Activated CD4-positive, alpha-beta T cell treated with anti-CD3 and anti-CD28 coated beads, Interleukin-2, amount 50 U/mL, for 1 hour (primary cell): Measurements from ENCODE around the gene TPRA1.

Experiments
- DNase-seq: peaks from one replicate; pipeline ENCODE4 v3.0.0-alpha.2; 2020

The TPRA1 gene

DNA sequence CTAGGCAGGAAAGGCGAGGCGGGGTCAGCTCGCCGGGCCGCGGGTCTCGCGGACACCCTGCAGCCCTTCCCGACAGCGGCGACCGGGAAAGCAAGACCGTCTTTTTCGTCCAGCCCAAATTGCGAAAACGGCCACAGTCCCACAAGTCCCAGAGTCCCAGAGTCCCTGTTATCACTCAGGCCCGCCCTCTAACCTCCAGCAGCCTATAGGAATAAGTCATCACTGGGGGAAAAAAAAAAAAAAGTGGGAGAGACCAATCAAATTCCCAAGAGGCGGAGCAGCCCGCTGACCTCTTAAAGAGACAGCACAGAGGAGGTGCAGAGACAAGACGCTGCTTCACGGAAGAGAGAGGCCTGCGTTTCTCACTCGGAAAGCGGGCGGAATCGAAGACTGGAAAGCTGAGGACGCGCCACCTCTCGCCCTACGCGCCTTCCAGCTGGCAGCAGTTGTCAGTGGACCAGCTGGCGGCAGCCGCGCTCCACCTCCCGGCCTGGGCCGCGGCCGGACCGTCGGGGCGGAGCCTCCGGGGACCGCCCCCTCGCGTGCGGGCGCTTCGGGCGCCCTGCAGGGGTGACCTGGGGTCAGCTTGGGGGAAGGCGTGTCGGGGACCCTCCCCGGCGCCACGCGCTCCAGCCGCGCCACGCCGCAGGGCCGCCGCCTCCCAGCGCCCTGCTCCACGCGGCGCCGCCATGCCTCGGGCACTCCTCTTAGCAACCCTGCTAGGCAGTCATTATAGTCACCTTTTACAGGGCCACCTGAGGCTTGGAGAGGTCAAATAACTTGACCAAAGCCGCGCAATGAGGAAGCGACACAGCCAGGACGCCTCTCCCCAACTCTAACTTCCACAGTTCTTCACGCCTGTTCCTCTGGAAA lies at the start of gene TPRA1:
Gene TPRA1 (minus strand): TSS at position 141 of the 873 bp plus-strand sequence. CDS start 10,587 bp downstream, outside the sequence.
- DNase-seq, result peak; percentile 69

GRCh38 chr3:127640042-127640355 lies 49.5 kb upstream of the TPRA1 start:
- no peak for DNase-seq

DNA sequence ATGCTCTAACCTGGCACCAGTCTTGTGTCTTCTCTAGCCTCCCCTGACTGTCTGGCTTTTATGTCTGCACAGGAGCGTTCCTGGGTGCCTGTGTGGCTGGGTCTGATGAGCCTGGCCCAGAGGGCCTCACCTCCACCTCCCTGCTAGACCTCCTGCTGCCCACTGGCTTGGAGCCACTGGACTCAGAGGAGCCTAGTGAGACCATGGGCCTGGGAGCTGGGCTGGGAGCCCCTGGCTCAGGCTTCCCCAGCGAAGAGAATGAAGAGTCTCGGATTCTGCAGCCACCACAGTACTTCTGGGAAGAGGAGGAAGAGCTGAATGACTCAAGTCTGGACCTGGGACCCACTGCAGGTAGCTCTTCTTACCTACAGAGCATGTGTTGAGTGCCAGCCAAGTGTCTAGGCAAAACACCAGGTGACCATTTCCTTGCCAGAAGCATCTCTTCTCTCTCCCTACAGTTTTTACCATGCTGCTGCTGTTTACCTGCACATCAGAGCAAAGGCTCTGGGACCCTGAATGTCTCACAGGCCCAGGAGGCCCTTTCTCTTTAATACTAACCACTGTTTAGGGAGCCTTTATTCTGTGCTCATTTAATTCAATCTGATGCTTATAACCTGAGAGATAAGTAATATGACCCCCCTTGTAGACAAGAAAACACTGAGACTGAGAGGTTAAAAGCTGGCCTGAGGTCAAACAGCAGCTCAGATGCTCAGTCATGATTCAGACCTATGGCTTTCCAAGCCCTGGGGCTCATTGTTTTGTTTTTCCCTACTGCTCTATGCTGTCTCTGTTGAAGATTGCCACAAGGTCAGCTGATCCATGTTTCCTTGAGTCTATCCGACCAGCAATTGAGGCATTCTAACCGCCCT lies 48.9 kb upstream of the TPRA1 start:
- no peak for DNase-seq

GRCh38 chr3:127637971-127638370 lies 47.4 kb upstream of the TPRA1 start:
- no peak for DNase-seq

- DNase-seq, result no peak
Observed at GRCh38 chr3:127637546-127637945, 47.0 kb upstream of the TPRA1 start.

DNA sequence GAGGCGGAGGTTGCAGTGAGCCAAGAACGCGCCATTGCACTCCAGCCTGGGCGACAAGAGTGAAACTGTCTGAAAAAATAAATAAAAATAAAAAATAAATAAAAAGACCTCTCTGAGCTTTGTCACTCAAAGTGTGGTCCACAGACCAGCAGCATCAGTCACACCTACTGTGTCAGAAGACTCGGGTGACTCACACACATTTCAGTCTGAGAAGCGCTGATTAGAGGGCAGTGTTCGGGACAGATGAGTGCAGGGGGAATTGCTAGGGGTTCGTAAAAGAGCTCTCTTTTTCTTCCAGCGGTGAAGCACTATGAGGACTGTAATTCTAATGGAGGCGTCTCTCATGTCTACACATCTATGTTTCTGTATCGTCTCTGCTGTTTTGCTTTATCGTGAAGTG lies 44.1 kb upstream of the TPRA1 start:
- no peak for DNase-seq

- DNase-seq, result no peak
Observed at GRCh38 chr3:127632035-127632820, 41.7 kb upstream of the TPRA1 start.

GRCh38 chr3:127630811-127631714 lies 40.5 kb upstream of the TPRA1 start:
- DNase-seq, result no peak

DNA sequence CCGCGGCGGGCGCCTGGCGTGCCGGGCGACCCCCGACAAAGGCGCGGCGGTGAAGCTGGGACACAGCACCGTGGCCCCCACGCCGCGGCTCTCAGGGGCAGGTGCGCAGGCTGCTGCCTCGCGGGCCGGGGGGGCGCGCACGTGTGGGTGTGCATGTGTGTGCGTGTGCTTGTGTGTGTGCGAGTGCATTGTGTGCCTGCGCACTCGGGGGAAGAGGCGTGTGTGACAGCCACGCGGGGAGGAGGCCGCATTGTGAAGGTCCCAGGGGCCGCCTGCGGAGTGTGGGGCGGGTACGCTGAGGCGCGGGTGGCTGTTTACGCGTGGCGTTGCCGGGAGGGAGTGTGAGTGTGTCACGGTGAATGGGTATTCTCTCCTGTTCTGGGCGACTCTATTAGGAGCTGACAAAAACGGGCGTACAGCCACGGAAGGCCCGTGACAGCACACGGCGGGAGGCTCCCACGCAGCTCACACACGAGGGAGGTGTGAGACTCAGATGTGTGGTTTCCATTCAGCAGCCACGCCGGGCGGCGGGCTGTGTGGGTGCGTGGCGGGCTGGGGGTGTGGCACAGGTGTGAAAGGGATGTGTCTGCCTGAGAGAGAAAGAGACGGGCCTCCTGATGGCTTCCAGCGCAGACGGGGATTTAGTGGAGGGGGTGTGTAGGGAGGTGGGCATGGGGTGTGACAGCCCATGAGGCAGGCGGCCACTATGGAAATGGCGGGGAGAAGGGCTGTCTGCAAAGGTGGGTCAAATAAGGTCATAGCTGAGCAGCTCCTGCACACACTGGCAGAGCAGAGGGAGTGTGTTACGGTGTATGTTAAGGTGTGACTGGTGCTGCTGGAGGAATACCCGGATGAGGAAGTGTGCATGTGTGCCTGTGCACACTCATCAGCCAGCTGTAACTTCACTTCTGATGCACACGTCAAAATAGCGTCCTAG lies 39.2 kb upstream of the TPRA1 start:
- DNase-seq, result peak; percentile 36

GRCh38 chr3:127628788-127629466 lies 38.4 kb upstream of the TPRA1 start, which contains the start of gene PODXL2:
TSS of gene PODXL2 (plus strand) at chr3:127629185. CDS start at chr3:127629220, 35 bp downstream.
- DNase-seq, result peak; percentile 16

GRCh38 chr3:127628426-127628787 lies 37.9 kb upstream of the TPRA1 start:
- no peak for DNase-seq

- no peak for DNase-seq
Observed at GRCh38 chr3:127625821-127626220, 35.3 kb upstream of the TPRA1 start.

DNA sequence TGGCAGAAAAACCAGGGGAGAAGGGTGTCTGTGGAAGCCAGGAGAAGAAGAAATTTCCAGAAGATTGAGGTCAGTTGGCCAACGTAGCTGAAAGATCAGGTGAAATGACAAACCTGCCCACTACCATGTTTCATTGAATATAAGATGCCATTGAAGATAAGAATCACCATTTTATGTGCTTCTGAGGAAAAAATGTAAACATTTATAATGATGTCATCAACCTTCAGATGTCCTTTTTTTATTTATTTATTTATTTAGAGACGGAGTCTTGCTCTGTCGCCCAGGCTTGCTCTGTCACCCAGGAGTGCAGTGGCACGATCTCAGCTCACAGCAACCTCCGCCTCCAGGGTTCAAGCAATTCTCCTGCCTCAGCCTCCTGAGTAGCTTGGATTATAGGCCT lies 33.5 kb upstream of the TPRA1 start:
- no peak for DNase-seq

DNA sequence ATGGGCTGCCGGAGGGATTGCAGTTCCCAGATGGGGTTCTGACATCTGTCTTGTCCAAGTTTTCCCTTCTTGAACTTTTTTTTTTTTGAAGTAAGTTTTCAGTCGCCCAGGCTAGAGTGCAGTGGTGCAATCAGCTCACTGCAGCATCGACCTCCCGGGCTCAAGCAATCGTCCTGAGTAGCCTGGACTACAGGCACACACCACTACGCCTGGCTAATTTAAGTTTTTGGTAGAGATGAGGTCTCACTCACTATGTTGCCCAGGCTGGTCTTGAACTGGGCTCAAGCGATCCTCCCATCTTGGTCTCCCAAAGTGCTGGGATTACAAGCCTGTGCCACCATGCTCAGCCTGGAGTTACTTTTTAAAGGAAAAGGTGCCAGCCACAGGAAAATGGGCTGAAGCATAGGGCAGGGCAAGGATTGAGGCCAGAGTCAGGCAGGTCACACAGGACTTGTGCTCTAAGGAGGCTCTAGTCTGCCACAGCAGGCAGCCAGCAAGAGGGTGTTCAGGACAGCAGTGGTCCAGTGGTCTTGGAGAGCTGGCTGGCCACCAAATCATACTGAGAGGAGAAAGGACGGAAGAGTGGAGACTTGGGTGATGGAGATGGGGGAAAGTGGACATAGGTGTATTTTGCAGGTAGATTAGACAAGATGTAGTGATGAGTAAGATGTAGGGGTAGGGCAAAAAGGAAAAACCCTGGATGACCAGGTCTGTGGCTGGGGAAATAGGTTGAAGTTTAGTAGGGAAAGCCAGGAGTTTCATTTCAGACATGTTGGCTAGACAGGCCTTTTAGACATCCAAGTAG lies 32.4 kb upstream of the TPRA1 start:
- no peak for DNase-seq

DNA sequence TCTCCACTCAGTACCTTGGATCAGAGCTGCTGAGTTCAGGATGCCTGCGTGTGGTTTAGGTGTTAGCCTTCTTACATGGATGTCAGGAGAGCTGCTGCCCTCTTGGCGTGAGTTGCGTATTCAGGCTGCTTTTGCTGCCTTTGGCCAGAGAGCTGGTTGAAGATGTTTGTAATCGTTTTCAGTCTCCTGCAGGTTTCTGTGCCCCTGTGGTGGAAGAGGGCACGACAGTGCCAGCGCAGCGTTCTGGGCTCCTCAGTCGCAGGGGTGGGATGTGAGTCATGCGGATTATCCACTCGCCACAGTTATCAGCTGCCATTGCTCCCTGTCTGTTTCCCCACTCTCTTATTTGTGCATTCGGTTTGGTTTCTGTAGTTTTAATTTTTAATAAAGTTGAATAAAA lies 31.5 kb upstream of the TPRA1 start:
- DNase-seq, result no peak

DNA sequence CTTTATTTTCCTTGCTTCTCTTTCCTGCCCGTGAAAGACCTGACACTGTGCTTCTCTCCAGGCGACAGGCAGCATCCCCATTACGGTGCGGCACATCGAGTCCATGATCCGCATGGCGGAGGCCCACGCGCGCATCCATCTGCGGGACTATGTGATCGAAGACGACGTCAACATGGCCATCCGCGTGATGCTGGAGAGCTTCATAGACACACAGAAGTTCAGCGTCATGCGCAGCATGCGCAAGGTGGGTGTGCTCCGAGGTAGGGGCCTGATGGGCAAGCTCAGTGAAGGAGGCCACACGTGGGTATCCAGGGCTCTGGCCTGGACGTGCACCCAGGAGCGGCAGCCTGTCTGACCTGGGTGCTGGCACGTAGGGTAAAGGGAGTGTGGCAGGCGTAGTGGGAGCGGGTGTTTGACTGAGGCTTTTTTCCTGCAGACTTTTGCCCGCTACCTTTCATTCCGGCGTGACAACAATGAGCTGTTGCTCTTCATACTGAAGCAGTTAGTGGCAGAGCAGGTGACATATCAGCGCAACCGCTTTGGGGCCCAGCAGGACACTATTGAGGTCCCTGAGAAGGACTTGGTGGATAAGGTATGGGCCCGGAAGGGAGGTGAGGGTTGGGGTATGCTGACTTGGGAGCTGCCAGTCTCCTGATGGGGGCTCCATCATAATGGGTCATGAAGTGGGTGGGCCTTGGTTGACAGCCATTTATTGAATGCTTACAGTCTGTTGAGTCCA lies 30.3 kb upstream of the TPRA1 start:
- no peak for DNase-seq

DNA sequence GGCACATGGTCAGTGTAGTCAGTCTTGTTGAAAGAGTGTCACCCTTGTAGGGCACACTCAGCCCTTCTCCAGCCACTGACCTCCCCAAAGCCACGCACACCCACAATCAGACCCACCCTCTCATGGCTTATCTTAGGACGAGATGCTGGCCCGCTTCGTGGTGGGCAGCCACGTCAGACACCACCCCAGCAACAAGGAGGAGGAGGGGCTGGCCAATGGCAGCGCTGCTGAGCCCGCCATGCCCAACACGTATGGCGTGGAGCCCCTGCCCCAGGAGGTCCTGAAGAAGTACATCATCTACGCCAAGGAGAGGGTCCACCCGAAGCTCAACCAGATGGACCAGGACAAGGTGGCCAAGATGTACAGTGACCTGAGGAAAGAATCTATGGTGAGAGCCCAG lies 28.4 kb upstream of the TPRA1 start:
- DNase-seq, result no peak

- no peak for DNase-seq
Observed at GRCh38 chr3:127616836-127617605, 26.5 kb upstream of the TPRA1 start.
